HG02840 (cell line): Measurements from ENCODE around the gene WRNIP1.

Experiments
- ATAC-seq: cut with Tn5 transposase; IDR thresholded peaks from one replicate; pipeline ENCODE4 v1.9.1; 2021; ENCODE audit warnings: mild to moderate bottlenecking, moderate library complexity, moderate number of reproducible peaks; ENCODE audit not compliant: unreplicated experiment, low FRiP score

Gene WRNIP1

GRCh38 chr6:2830183-2830582 lies 65.0 kb downstream of the WRNIP1 start:
- no peak for ATAC-seq

- ATAC-seq: no peak
Observed at GRCh38 chr6:2831392-2831791, 66.2 kb downstream of the WRNIP1 start.

GRCh38 chr6:2834262-2834661 lies 69.1 kb downstream of the WRNIP1 start:
- no peak for ATAC-seq
